ENCODE data around the gene OBSCN. TPM values are rescaled to one million over a fixed set of nuclear protein-coding genes. Genes with fewer than 3 reads are reported as not detected.

The OBSCN gene
- total RNA-seq, 2 experiments from 2014 or later, result 80.8 to 82.2 TPM

- DNase-seq, result peak in 2 of 14 experiments; percentile 5 to 23
- Histone ChIP-seq H3K36me3 (ENCODE audit: insufficient read depth, low read length) (no peaks in the 10 kb centered on the region), H3K4me3 (ENCODE audit: low read length) (no peak overlapping the region), H3K27me3 (ENCODE audit: control insufficient read depth in 1 of 2, insufficient read depth in 2 of 2, low read length in 2 of 2) (no peaks in the 10 kb centered on the region), H3K4me1 (ENCODE audit: insufficient read depth, low read length) (no peaks in the 10 kb centered on the region), H3K9me3 (ENCODE audit: control insufficient read depth in 1 of 2, insufficient read depth in 1 of 2, low read length in 2 of 2) (peaks cover 8 to 35% of the 10 kb centered on the region in 2 experiments), H3K27ac (ENCODE audit: low read depth in 1 of 2, low read length in 2 of 2) (no peak overlapping the region)
- peaks cover under 1% of the 10 kb centered on the region for H3K9me3 Mint-ChIP-seq
- no peak overlapping the region for H3K4me3 Mint-ChIP-seq
- no peaks in the 10 kb centered on the region for H3K4me1 Mint-ChIP-seq (ENCODE audit: low read depth)
- POLR2A ChIA-PET, result no interaction called here
- TF ChIP-seq CTCF (IDR thresholded peaks at IDR 0.05), result no peak
- no peak overlapping the region for H3K27ac Mint-ChIP-seq
- intact Hi-C loops (cut with DNase I, micrococcal nuclease), result no loop called here
- CTCF ChIA-PET, result no interaction called here
- no peak for ATAC-seq (ENCODE audit: poor library complexity)
- no peaks in the 10 kb centered on the region for H3K27me3 Mint-ChIP-seq
- H3K36me3 Mint-ChIP-seq (ENCODE audit: low read depth), result peaks cover 39% of the 10 kb centered on the region
These were observed 100.3 kb downstream of the OBSCN start for GRCh38 chr1:228308085-228308601.

DNA sequence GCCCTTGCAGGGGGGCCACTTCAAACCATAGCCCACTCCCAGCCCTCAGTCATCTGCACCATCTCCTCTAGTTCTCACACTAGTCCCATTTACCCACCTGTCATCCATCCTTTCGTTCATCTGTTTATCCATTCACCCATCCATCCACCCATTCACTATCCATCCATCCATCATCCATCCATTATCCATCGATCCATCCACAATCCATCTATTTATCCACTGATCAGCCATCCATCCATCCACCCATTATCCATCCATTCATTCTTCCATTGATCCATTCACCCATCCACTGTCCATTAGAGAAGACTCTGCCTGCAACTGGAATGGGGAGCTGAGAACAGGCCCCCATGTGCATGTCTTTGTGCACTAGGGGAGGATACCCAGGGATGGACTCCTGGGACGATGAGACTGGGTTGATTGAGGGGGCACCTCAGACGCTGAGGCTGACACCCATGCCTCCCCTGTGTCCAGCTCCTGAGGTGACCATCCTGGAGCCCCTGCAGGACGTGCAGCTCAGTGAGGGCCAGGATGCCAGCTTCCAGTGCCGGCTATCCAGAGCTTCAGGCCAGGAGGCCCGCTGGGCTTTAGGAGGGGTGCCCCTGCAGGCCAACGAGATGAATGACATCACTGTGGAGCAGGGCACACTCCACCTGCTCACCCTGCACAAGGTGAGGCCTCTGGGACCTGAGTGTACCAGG, 100.9 kb downstream of the OBSCN start:
- no peak overlapping the region for H3K27ac ChIP-seq (ENCODE audit: low read depth in 1 of 2, low read length in 2 of 2)
- intact Hi-C loops (cut with DNase I, micrococcal nuclease), result no loop called here
- no peak overlapping the region for H3K27ac Mint-ChIP-seq
- ChIA-PET CTCF (no interaction called here), POLR2A (no interaction called here)
- no peaks in the 10 kb centered on the region for H3K9me3 Mint-ChIP-seq
- no peaks in the 10 kb centered on the region for H3K36me3 ChIP-seq (ENCODE audit: insufficient read depth, low read length)
- DNase-seq, result peak in 2 of 14 experiments; percentile 6 to 28
- H3K9me3 ChIP-seq (ENCODE audit: control insufficient read depth in 1 of 2, insufficient read depth in 1 of 2, low read length in 2 of 2), result peaks cover 6 to 35% of the 10 kb centered on the region in 2 experiments
- H3K27me3 Mint-ChIP-seq, result no peaks in the 10 kb centered on the region
- no peaks in the 10 kb centered on the region for H3K4me1 ChIP-seq (ENCODE audit: insufficient read depth, low read length)
- no peak overlapping the region for H3K4me3 Mint-ChIP-seq
- peaks cover 36% of the 10 kb centered on the region for H3K36me3 Mint-ChIP-seq (ENCODE audit: low read depth)
- H3K4me3 ChIP-seq (ENCODE audit: low read length), result no peak overlapping the region
- H3K4me1 Mint-ChIP-seq (ENCODE audit: low read depth), result no peaks in the 10 kb centered on the region
- ATAC-seq (ENCODE audit: poor library complexity), result no peak
- no peak for TF ChIP-seq CTCF (IDR thresholded peaks at IDR 0.05)
- H3K27me3 ChIP-seq (ENCODE audit: control insufficient read depth in 1 of 2, insufficient read depth in 2 of 2, low read length in 2 of 2), result no peaks in the 10 kb centered on the region

DNA sequence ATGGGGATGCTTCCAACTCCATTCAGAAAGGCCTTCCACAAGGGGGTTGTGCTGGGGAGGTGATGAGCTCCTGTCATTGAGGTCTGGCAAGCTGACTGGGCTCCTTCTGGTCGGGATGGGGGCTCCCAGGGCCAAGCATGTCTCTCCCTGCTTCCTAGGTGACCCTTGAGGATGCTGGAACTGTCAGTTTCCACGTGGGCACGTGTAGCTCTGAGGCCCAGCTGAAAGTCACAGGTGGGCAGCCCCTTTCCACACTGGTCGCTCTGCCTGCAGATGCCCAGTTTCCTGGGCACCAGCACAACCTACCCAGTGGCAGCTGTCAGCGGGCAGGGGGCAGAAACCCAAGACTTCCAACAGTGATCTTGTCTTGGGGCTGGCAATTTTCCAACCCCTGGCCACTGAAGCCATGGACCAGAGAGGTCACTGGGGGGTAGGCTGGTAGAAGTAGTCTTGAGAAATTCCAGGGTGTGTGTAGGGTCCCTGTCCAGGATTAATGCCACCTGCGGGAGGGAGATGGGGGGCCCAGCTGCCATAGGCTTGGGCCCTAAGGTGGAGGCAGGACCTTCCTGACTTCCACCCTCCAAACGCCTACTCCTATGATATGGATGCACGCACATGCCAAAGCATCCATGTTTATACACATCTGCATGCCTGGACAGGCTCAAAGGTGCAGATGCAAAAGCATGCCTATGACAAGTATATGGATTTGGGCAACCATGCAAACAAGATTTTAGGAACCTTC, 101.7 kb downstream of the OBSCN start:
- intact Hi-C loops (cut with DNase I, micrococcal nuclease), result no loop called here
- POLR2A ChIA-PET, result no interaction called here
- CTCF ChIA-PET, result no interaction called here

More for the DNA sequence above, 101.7 kb downstream of the OBSCN start:
- peaks cover 6 to 35% of the 10 kb centered on the region in 2 experiments for H3K9me3 ChIP-seq (ENCODE audit: control insufficient read depth in 1 of 2, insufficient read depth in 1 of 2, low read length in 2 of 2)
- H3K36me3 ChIP-seq (ENCODE audit: insufficient read depth, low read length), result no peaks in the 10 kb centered on the region
- H3K36me3 Mint-ChIP-seq (ENCODE audit: low read depth), result peaks cover 28% of the 10 kb centered on the region
- H3K9me3 Mint-ChIP-seq, result no peaks in the 10 kb centered on the region
- ATAC-seq (ENCODE audit: poor library complexity) (no peak), DNase-seq (no peak)
- H3K4me3 Mint-ChIP-seq, result no peak overlapping the region
- no peaks in the 10 kb centered on the region for H3K4me1 ChIP-seq (ENCODE audit: insufficient read depth, low read length)
- H3K27ac ChIP-seq (ENCODE audit: low read depth in 1 of 2, low read length in 2 of 2), result no peak overlapping the region
- no peak overlapping the region for H3K4me3 ChIP-seq (ENCODE audit: low read length)
- H3K27ac Mint-ChIP-seq, result no peak overlapping the region
- TF ChIP-seq CTCF (IDR thresholded peaks at IDR 0.05), result no peak
- H3K27me3 ChIP-seq (ENCODE audit: control insufficient read depth in 1 of 2, insufficient read depth in 2 of 2, low read length in 2 of 2), result no peaks in the 10 kb centered on the region
- H3K27me3 Mint-ChIP-seq, result no peaks in the 10 kb centered on the region
- H3K4me1 Mint-ChIP-seq (ENCODE audit: low read depth), result no peaks in the 10 kb centered on the region
